ENCODE measurements around the gene ELAVL2.

Gene ELAVL2

GRCh38 chr9:23659346-23660006 lies 166.6 kb downstream of the ELAVL2 start:
- DNase-seq, result no peak

GRCh38 chr9:23658376-23659258 lies 167.4 kb downstream of the ELAVL2 start:
- no peak for DNase-seq

- DNase-seq, result no peak
These were observed 175.0 kb downstream of the ELAVL2 start for GRCh38 chr9:23651051-23651450.

- no peak for DNase-seq
These were observed 177.4 kb downstream of the ELAVL2 start for GRCh38 chr9:23648651-23649050.

GRCh38 chr9:23644896-23645295 lies 181.1 kb downstream of the ELAVL2 start:
- DNase-seq, result no peak

- no peak for DNase-seq
These were observed 181.7 kb downstream of the ELAVL2 start for GRCh38 chr9:23644326-23644725.

- DNase-seq, result no peak
These were observed 182.3 kb downstream of the ELAVL2 start for GRCh38 chr9:23643656-23644258.
